CD14-positive monocyte (primary cell): ENCODE measurements around the gene IFNB1. TPM values are rescaled to one million over a fixed set of nuclear protein-coding genes. Genes with fewer than 3 reads are reported as not detected.
A peak's percentile ranks its signal among the peaks of the same experiment; 100 is the strongest.

Source experiments
- DNase-seq, 3 donors: peaks; one replicate each; pipeline ENCODE4 v3.0.0-alpha.2; 2011 to 2022
- H2AFZ ChIP-seq: 2 replicates; pipeline ENCODE4 v1.6.0; 2012; ENCODE audit warnings: mild to moderate bottlenecking, low read depth, low read length, inconsistent platforms; ENCODE audit not compliant: insufficient read depth, poor library complexity, severe bottlenecking
- H3K27ac ChIP-seq, 2 donors: 1 replicate in 1 of 2; 2 replicates in 1 of 2; pipeline ENCODE4 v1.5.1; 2012 to 2013; ENCODE audit warnings: low read length in 2 of 2, control low read depth in 1 of 2, inconsistent platforms in 1 of 2, low read depth in 1 of 2, mild to moderate bottlenecking in 1 of 2
- H3K27me3 ChIP-seq, 2 donors: one replicate each; pipeline versions ENCODE4 v1.6.0 to v1.6.1; 2011 to 2013; ENCODE audit warnings: low read length in 2 of 2; ENCODE audit not compliant: control insufficient read depth in 2 of 2, insufficient read depth in 2 of 2
- H3K36me3 ChIP-seq, 2 donors: replicated peaks in 1 of 2; 1 replicate in 1 of 2; 2 replicates in 1 of 2; pipeline versions ENCODE4 v1.5.1 to v1.6.1; 2012 to 2013; ENCODE audit warnings: low read length in 2 of 2, control low read depth in 1 of 2, inconsistent platforms in 1 of 2, mild to moderate bottlenecking in 1 of 2; ENCODE audit not compliant: insufficient read depth in 2 of 2, control insufficient read depth in 1 of 2
- H3K4me1 ChIP-seq, 2 donors: 1 replicate in 1 of 2; 2 replicates in 1 of 2; pipeline versions ENCODE4 v1.5.1 to v1.6.1; 2012 to 2013; ENCODE audit warnings: low read length in 2 of 2, control low read depth in 1 of 2, inconsistent platforms in 1 of 2, mild to moderate bottlenecking in 1 of 2, moderate library complexity in 1 of 2; ENCODE audit not compliant: insufficient read depth in 2 of 2, control insufficient read depth in 1 of 2
- H3K4me2 ChIP-seq: replicated peaks from 2 replicates; pipeline ENCODE3; 2012; ENCODE audit warnings: low read length, moderate library complexity, mild to moderate bottlenecking; ENCODE audit not compliant: poor library complexity, severe bottlenecking; ENCODE audit errors: extremely low read depth
- H3K4me3 ChIP-seq, 3 experiments: fragments of 200-600 bp in 1 of 3; sonication (generic) in 1 of 3; replicated peaks in 1 of 3; 1 replicate in 2 of 3; 2 replicates in 1 of 3; pipeline ENCODE4 v1.5.1; 2011 to 2013; ENCODE audit warnings: low read length in 3 of 3, mild to moderate bottlenecking in 3 of 3, control low read depth in 2 of 3, low read depth in 2 of 3, inconsistent platforms in 1 of 3, moderate library complexity in 1 of 3
- H3K79me2 ChIP-seq: 2 replicates; pipeline ENCODE4 v1.6.0; 2012; ENCODE audit warnings: mild to moderate bottlenecking, control low read depth, inconsistent platforms, low read length, moderate library complexity; ENCODE audit not compliant: insufficient read depth
- H3K9ac ChIP-seq: 2 replicates; pipeline ENCODE4 v1.6.0; 2017; ENCODE audit warnings: low read length, mild to moderate bottlenecking; ENCODE audit not compliant: insufficient read depth, poor library complexity, severe bottlenecking
- H3K9me3 ChIP-seq, 2 donors: replicated peaks in 1 of 2; 1 replicate in 1 of 2; 2 replicates in 1 of 2; pipeline versions ENCODE4 v1.5.1 to v1.6.1; 2012 to 2013; ENCODE audit warnings: low read length in 2 of 2, control low read depth in 1 of 2; ENCODE audit not compliant: control insufficient read depth in 1 of 2, insufficient read depth in 1 of 2
- H4K20me1 ChIP-seq: 2 replicates; pipeline ENCODE4 v1.6.0; 2012; ENCODE audit warnings: mild to moderate bottlenecking, low read length, control low read depth, moderate library complexity; ENCODE audit not compliant: insufficient read depth
- H3K27ac Mint-ChIP-seq, 7 donors: one replicate each; pipeline ENCODE4 v1.8.0; 2020; ENCODE audit warnings: mild to moderate bottlenecking in 7 of 7, mixed read lengths in 7 of 7, moderate library complexity in 6 of 7, inconsistent platforms in 2 of 7
- H3K27me3 Mint-ChIP-seq, 3 donors: one replicate each; pipeline ENCODE4 v1.8.0; 2021 to 2022; ENCODE audit warnings: low read depth in 3 of 3, mild to moderate bottlenecking in 3 of 3, mixed read lengths in 3 of 3, moderate library complexity in 3 of 3, inconsistent platforms in 1 of 3
- H3K36me3 Mint-ChIP-seq, 2 donors: one replicate each; pipeline ENCODE4 v1.8.0; 2020; ENCODE audit warnings: mixed read lengths in 2 of 2, inconsistent platforms in 1 of 2, mild to moderate bottlenecking in 1 of 2
- H3K4me1 Mint-ChIP-seq: one replicate; pipeline ENCODE4 v1.8.0; 2020; ENCODE audit warnings: mild to moderate bottlenecking, mixed read lengths
- H3K4me3 Mint-ChIP-seq, 2 donors: one replicate each; pipeline ENCODE4 v1.8.0; 2020; ENCODE audit warnings: mild to moderate bottlenecking in 2 of 2, mixed read lengths in 2 of 2, moderate library complexity in 1 of 2
- H3K9me3 Mint-ChIP-seq, 7 donors: one replicate each; pipeline ENCODE4 v1.8.0; 2020 to 2022; ENCODE audit warnings: mixed read lengths in 7 of 7, mild to moderate bottlenecking in 6 of 7, moderate library complexity in 6 of 7, inconsistent platforms in 2 of 7
- WGBS: methylation state at CpG from one replicate; pipeline ENCODE4 v1.1.5; 2013; ENCODE audit warnings: missing lambda C conversion rate; ENCODE audit not compliant: insufficient coverage; 5-methylcytosine and 5-hydroxymethylcytosine counted together
- intact Hi-C, 2 donors: fragments of 100-400 bp; cut with micrococcal nuclease; formaldehyde crosslinking; loops; one replicate each; pipeline versions ENCODE4 v1.15.0 to v1.15.1; 2023
- polyA plus RNA-seq, 3 donors: library from polyadenylated mRNA; depleted of rRNA in 1 of 3; unstranded in 2 of 3; stranded (reverse) in 1 of 3; fragments of 300-500 nt in 2 of 3; fragments of >200 nt in 1 of 3; fragmentation: Illumina TruSeq in 2 of 3; gene quantifications; 1 replicate in 2 of 3; 2 replicates in 1 of 3; pipeline ENCODE4 v1.2.3, GENCODE V29; 2012 to 2021
- small RNA-seq: library from RNA; depleted of rRNA; stranded (forward); fragments of <200 nt; gene quantifications from one replicate; pipeline ENCODE3, GENCODE V24; 2012; ENCODE audit warnings: low read depth; ENCODE audit not compliant: insufficient read length
- TF ChIP-seq, protein P1 (sequence below): fragments of 200-600 bp; IDR thresholded peaks from one replicate; pipeline ENCODE4 v1.8.0; 2022; ENCODE audit warnings: antibody characterized with exemption, mild to moderate bottlenecking

Gene IFNB1
- polyA plus RNA-seq, 3 donors, result not detected

DNA sequence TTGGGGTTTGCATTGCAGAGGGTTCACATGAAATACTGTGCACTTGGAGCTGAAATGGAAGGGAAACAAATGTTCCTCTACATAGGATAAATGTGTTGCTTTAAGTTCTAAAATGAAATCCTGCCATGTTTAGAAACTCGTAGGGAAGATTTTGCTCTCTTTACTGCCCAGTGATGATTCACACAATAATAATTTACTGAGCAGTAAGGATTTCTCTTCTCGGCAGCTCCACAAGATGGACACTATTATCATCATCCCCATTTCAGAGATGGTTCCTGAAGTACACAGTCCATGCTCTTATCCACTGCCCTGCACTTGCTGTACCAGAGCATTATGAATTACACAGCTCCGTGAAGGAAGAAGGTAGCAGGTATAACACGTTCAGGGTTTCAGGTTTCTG is 50.4 kb downstream of the IFNB1 start:
- DNase-seq, result no peak
- H3K27ac Mint-ChIP-seq, result peak overlapping the region in 2 of 7 donors; percentile 63 to 82
- Histone ChIP-seq H3K27me3 (no peaks in the 10 kb centered on the region), H4K20me1 (no peaks in the 10 kb centered on the region), H3K4me3 (no peak overlapping the region), H3K27ac (no peak overlapping the region), H2AFZ (no peak overlapping the region), H3K4me1 (peaks cover 60 to 89% of the 10 kb centered on the region in 2 donors), H3K9ac (no peak overlapping the region), H3K79me2 (peaks cover 77% of the 10 kb centered on the region), H3K9me3 (no peaks in the 10 kb centered on the region), H3K36me3 (peaks cover 22 to 25% of the 10 kb centered on the region in 2 donors), H3K4me2 (no peak overlapping the region)
- WGBS, result 100% methylated on average over 2 of the region's 4 CpGs
- H3K27me3 Mint-ChIP-seq, result no peaks in the 10 kb centered on the region
- TF ChIP-seq, protein P1, sequence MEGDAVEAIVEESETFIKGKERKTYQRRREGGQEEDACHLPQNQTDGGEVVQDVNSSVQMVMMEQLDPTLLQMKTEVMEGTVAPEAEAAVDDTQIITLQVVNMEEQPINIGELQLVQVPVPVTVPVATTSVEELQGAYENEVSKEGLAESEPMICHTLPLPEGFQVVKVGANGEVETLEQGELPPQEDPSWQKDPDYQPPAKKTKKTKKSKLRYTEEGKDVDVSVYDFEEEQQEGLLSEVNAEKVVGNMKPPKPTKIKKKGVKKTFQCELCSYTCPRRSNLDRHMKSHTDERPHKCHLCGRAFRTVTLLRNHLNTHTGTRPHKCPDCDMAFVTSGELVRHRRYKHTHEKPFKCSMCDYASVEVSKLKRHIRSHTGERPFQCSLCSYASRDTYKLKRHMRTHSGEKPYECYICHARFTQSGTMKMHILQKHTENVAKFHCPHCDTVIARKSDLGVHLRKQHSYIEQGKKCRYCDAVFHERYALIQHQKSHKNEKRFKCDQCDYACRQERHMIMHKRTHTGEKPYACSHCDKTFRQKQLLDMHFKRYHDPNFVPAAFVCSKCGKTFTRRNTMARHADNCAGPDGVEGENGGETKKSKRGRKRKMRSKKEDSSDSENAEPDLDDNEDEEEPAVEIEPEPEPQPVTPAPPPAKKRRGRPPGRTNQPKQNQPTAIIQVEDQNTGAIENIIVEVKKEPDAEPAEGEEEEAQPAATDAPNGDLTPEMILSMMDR, result no peak
- peaks cover 0 to 5% (median under 1%) of the 10 kb centered on the region in 7 donors for H3K9me3 Mint-ChIP-seq
- H3K4me1 Mint-ChIP-seq, result peaks cover 38% of the 10 kb centered on the region
- no peak overlapping the region for H3K4me3 Mint-ChIP-seq
- intact Hi-C loops, result loop anchor here (5.0 kb wide), 2 partner anchors 35 to 45 kb away; no protein-coding TSS in a partner anchor
- peaks cover 20 to 24% of the 10 kb centered on the region in 2 donors for H3K36me3 Mint-ChIP-seq

Small RNAs within 50 kb of the gene (small RNA-seq; reads per million reads assigned to genes)
- gene IFNWP4, result not detected

Other genes starting within 250 kb of the IFNB1 start
- 10 to 100 TPM; 23.9 to 28.7 (median 27.5) TPM for gene HACD4, start 46.3 kb downstream of the IFNB1 start, polyA plus RNA-seq
- not detected for gene IFNW1, start 63.9 kb upstream of the IFNB1 start, polyA plus RNA-seq
- not detected for gene IFNA21, start 88.7 kb upstream of the IFNB1 start, polyA plus RNA-seq
- not detected for gene IFNA4, start 109.6 kb upstream of the IFNB1 start, polyA plus RNA-seq
- gene IFNA7, start 124.3 kb upstream of the IFNB1 start, polyA plus RNA-seq, result not detected
- not detected for gene IFNA10, start 129.2 kb upstream of the IFNB1 start, polyA plus RNA-seq
- gene IFNA16, start 139.4 kb upstream of the IFNB1 start, polyA plus RNA-seq, result not detected
- not detected for gene IFNA17, start 150.3 kb upstream of the IFNB1 start, polyA plus RNA-seq
- not detected for gene IFNA14, start 162.1 kb upstream of the IFNB1 start, polyA plus RNA-seq
- gene IFNA5, start 227.4 kb upstream of the IFNB1 start, polyA plus RNA-seq, result not detected